Measurements from ENCODE around the gene HDAC4.

GRCh38 chr2:239361311-239361642 is 39.5 kb downstream of the HDAC4 start:
- no peak for TF ChIP-seq ZNF274 (IDR thresholded peaks at IDR 0.05; ENCODE audit: low read depth, low read length)
- no peak for TF ChIP-seq YY1 (IDR thresholded peaks at IDR 0.05; ENCODE audit: insufficient read depth, insufficient read length)
